Lower lobe of right lung (tissue), 2 donors: ENCODE data around the gene ZYG11A. TPM values are rescaled to one million over a fixed set of nuclear protein-coding genes. Genes with fewer than 3 reads are reported as not detected.

Experiments
- ATAC-seq, 2 donors: fragments of 200-7000 bp; cut with Tn5 transposase; one replicate each; pipeline ENCODE4 v1.9.1; 2020 to 2022; ENCODE audit warnings: mild to moderate bottlenecking in 2 of 2, moderate library complexity in 2 of 2
- DNase-seq: peaks from one replicate; pipeline ENCODE4 v3.0.0-alpha.2; 2020
- H3K27ac ChIP-seq: fragments of 200-600 bp; one replicate; pipeline ENCODE4 v1.8.0; 2022
- H3K27me3 ChIP-seq: fragments of 200-600 bp; one replicate; pipeline ENCODE4 v1.8.0; 2022; ENCODE audit warnings: low read depth
- H3K36me3 ChIP-seq: fragments of 200-600 bp; one replicate; pipeline ENCODE4 v1.8.0; 2022; ENCODE audit warnings: mild to moderate bottlenecking
- H3K4me1 ChIP-seq: fragments of 200-600 bp; one replicate; pipeline ENCODE4 v1.8.0; 2022
- H3K4me3 ChIP-seq: fragments of 200-600 bp; one replicate; pipeline ENCODE4 v1.8.0; 2022; ENCODE audit warnings: mild to moderate bottlenecking
- H3K9me3 ChIP-seq: fragments of 200-600 bp; one replicate; pipeline ENCODE4 v1.8.0; 2022
- intact Hi-C: fragments of 100-400 bp; cut with DNase I; formaldehyde crosslinking; loops from one replicate; pipeline ENCODE4 v1.11.0; 2022
- total RNA-seq: library from RNA; stranded (reverse); fragmentation: NEBNext Ultra II Directional; extraction: Animal tissue kit (Norgen Biotek cat#: 25700); gene quantifications from one replicate; pipeline ENCODE4 v1.2.1, GENCODE V29; 2021
- TF ChIP-seq, protein P1 (sequence below): fragments of 200-600 bp; IDR thresholded peaks from one replicate; pipeline ENCODE4 v1.8.0; 2022; ENCODE audit warnings: antibody characterized with exemption, mild to moderate bottlenecking
- donor health status: DM: no; HTN: yes; CAD: no; lungs with severe emphysema.

ZYG11A gene
- total RNA-seq, 1 donor from 2014 or later: not detected

DNA sequence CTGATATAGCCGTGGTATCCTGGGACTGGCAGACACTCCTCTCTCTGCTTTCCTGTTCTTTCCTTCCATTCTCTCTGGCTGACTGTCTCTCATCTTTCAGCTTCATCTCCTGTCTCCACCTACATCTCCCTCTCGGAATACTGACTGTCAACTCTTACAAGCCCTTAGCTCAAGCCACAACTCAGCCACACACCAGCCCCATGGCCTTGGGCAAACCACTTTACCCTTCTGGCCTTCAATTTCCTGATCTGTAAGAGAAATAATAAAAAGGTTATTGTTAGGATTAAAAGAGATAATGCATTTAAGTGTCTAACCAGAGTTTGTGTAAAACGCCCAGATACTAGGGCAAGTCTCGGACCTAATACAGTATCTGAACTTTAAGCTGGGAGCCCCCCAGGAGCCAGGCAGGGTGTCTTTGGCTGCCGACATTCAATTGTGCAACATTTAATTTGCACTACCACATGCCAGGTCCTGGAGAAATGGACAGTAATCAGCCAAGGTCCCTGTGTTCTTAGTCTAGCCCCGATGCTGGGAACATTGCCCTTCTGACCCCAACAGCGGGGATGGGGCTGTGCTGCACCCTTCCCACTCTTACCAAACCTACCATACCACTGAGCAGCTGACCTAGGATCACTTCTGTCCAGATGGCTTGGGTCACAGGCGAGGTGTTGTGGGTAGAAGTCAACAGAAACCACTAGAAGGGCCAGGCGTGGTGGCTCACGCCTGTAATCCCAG, 73.8 kb downstream of the ZYG11A start:
- intact Hi-C loops: no loop called here
- Histone ChIP-seq H3K9me3 (no peaks in the 10 kb centered on the region), H3K4me3 (no peak overlapping the region), H3K27me3 (no peaks in the 10 kb centered on the region), H3K4me1 (peaks cover 15% of the 10 kb centered on the region), H3K27ac (no peak overlapping the region), H3K36me3 (peaks cover 12% of the 10 kb centered on the region)
- DNase-seq (no peak), ATAC-seq (no peak)
- TF ChIP-seq, protein P1, sequence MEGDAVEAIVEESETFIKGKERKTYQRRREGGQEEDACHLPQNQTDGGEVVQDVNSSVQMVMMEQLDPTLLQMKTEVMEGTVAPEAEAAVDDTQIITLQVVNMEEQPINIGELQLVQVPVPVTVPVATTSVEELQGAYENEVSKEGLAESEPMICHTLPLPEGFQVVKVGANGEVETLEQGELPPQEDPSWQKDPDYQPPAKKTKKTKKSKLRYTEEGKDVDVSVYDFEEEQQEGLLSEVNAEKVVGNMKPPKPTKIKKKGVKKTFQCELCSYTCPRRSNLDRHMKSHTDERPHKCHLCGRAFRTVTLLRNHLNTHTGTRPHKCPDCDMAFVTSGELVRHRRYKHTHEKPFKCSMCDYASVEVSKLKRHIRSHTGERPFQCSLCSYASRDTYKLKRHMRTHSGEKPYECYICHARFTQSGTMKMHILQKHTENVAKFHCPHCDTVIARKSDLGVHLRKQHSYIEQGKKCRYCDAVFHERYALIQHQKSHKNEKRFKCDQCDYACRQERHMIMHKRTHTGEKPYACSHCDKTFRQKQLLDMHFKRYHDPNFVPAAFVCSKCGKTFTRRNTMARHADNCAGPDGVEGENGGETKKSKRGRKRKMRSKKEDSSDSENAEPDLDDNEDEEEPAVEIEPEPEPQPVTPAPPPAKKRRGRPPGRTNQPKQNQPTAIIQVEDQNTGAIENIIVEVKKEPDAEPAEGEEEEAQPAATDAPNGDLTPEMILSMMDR: no peak

DNA sequence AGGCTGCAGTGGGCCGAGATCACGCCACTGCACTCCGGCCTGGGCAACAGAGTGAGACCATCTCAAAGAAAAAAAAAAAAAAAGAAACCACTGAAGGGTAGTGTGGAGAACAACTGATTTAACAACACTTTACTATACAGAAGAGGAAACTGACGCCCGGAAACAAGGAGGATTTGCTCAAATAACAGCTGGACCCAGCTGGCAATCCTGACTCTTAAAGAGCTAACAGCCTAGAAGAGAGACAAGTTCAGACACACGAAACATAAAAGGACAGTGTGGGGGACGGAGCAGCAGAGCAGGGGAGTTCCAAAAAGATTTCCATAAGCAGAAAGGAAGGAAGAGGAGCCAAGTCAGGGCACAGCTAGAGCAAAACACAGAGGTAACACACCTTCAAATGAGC, 74.6 kb downstream of the ZYG11A start:
- DNase-seq: no peak
- TF ChIP-seq, protein P1: no peak
- H3K36me3 ChIP-seq: peaks cover 7% of the 10 kb centered on the region
- H3K27ac ChIP-seq: no peak overlapping the region
- intact Hi-C loops: no loop called here
- no peak overlapping the region for H3K4me3 ChIP-seq
- no peaks in the 10 kb centered on the region for H3K27me3 ChIP-seq
- H3K9me3 ChIP-seq: no peaks in the 10 kb centered on the region
- ATAC-seq: no peak
- H3K4me1 ChIP-seq: peaks cover 15% of the 10 kb centered on the region

DNA sequence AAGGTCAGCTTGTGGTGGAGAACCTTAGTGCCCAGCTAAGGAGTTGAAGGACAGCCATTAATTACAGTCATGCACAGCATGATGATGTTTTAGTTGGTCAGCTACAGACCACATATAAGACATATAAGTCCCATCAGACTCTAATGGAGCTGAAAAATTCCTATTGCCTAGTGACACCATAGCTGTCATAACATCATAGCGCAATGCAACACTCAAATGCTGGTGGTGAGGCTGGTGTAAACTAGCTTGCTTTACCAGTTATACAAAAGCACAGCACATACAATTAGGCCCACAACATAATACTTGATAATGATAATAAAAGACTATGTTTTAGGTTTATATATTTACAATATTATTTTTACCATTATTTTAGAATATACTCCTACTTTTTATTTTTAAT, 75.0 kb downstream of the ZYG11A start:
- H3K27ac ChIP-seq: no peak overlapping the region
- no peak overlapping the region for H3K4me3 ChIP-seq
- H3K27me3 ChIP-seq: no peaks in the 10 kb centered on the region
- TF ChIP-seq, protein P1: no peak
- DNase-seq: no peak
- ATAC-seq: no peak
- peaks cover 15% of the 10 kb centered on the region for H3K4me1 ChIP-seq
- H3K36me3 ChIP-seq: peaks cover 7% of the 10 kb centered on the region
- intact Hi-C loops: no loop called here
- no peaks in the 10 kb centered on the region for H3K9me3 ChIP-seq

DNA sequence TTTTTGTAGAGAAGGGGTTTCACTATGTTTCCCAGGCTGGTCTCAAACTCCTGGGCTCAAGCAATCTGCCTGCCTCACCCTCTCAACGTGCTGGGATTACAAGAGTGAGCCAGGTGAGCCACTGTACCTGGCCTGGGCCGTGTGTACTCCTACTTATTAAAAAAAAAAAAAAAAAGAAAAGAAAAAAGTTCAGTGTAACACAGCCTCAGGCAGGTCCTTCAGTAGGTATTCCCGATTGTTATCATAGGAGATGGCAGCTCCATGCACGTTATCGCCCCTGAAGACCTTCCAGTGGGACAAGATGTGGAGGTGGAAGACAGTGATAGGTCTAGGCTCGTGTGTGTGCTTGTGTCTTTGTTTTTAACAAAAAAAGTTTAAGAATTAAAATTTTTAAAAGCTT, 75.6 kb downstream of the ZYG11A start:
- intact Hi-C loops: no loop called here
- Histone ChIP-seq H3K4me3 (no peak overlapping the region), H3K27ac (no peak overlapping the region), H3K27me3 (no peaks in the 10 kb centered on the region), H3K4me1 (peaks cover 15% of the 10 kb centered on the region), H3K36me3 (peaks cover under 1% of the 10 kb centered on the region), H3K9me3 (no peaks in the 10 kb centered on the region)
- no peak for ATAC-seq
- TF ChIP-seq, protein P1: no peak
- no peak for DNase-seq

DNA sequence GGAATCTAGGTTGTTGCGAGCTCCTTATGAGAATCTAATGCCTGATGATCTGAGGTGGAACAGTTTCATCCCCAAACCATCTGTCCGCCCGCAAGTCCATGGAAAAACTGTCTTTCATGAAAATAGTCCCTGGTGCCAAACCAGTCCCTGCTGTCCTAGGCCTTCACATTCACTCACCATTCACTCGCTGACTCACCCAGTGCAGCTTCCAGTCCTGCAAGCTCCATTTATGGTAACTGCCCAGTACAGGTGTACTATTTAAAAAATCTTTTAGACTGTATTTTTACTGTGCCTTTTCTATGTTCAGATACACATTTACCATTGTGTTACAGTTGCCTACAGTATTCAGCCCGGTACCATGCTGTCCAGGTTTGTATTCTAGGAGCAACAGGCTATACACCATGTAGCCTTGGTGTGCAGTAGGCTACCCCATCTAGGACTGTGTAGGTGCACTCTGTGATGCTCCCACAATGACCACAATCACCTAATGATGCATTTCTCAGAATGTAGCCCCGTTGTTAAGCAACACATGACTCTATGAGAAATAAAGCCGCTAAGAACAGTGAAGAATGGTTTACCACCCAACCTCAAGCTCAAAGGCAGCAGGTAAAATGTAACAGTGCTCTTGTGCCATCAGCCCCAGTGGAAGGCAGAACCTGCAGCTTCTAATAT, 76.6 kb downstream of the ZYG11A start:
- no peak overlapping the region for H3K4me3 ChIP-seq
- H3K36me3 ChIP-seq: no peaks in the 10 kb centered on the region
- H3K9me3 ChIP-seq: no peaks in the 10 kb centered on the region
- intact Hi-C loops: no loop called here
- H3K4me1 ChIP-seq: peaks cover 15% of the 10 kb centered on the region
- H3K27ac ChIP-seq: no peak overlapping the region
- TF ChIP-seq, protein P1: no peak
- no peak for DNase-seq
- no peak for ATAC-seq
- H3K27me3 ChIP-seq: no peaks in the 10 kb centered on the region
